Measurements from ENCODE around the gene MPZ.
A peak's percentile ranks its signal among the peaks of the same experiment; 100 is the strongest.
"Not testable (repeated sequence)": the region's sequence is repeated elsewhere in the genome, so short reads cannot be mapped to it uniquely, and the experiment has no call there.

MPZ gene

GRCh38 chr1:161298116-161298515 is 11.7 kb downstream of the MPZ start:
- no peak for DNase-seq

GRCh38 chr1:161297415-161297814 is 12.4 kb downstream of the MPZ start:
- no peak for DNase-seq

GRCh38 chr1:161290779-161291178 is 19.0 kb downstream of the MPZ start:
- DNase-seq, result no peak

- DNase-seq, result no peak
These were observed 22.2 kb downstream of the MPZ start for GRCh38 chr1:161287482-161288054.

- DNase-seq, result no peak
These were observed 24.2 kb downstream of the MPZ start for GRCh38 chr1:161285521-161285920.

- DNase-seq, result no peak
These were observed 24.7 kb downstream of the MPZ start for GRCh38 chr1:161285113-161285512.

GRCh38 chr1:161282991-161283390 is 26.8 kb downstream of the MPZ start:
- no peak for DNase-seq

- DNase-seq, result no peak
These were observed 34.9 kb downstream of the MPZ start for GRCh38 chr1:161274874-161275273.

GRCh38 chr1:161273402-161273801 is 36.4 kb downstream of the MPZ start:
- DNase-seq, result no peak

- peak; percentile 51 for DNase-seq
These were observed 42.4 kb downstream of the MPZ start for GRCh38 chr1:161267321-161267720.

GRCh38 chr1:161266836-161267235 is 42.9 kb downstream of the MPZ start:
- no peak for DNase-seq

GRCh38 chr1:161266202-161266601 is 43.6 kb downstream of the MPZ start:
- DNase-seq, result no peak

GRCh38 chr1:161265305-161265704 is 44.5 kb downstream of the MPZ start:
- no peak for DNase-seq

- DNase-seq, result no peak
These were observed 48.2 kb downstream of the MPZ start for GRCh38 chr1:161261261-161262235.

- DNase-seq, result no peak
These were observed 49.1 kb downstream of the MPZ start for GRCh38 chr1:161260376-161261260.

GRCh38 chr1:161259765-161260164 is 50.0 kb downstream of the MPZ start:
- no peak for DNase-seq

GRCh38 chr1:161259345-161259702 is 50.4 kb downstream of the MPZ start:
- DNase-seq, result no peak

- no peak for DNase-seq
These were observed 51.1 kb downstream of the MPZ start, which contains the start of gene PCP4L1 for GRCh38 chr1:161258439-161259344. PCP4L1 (plus strand) TSS chr1:161258745; CDS start chr1:161258975, 230 bp downstream.

GRCh38 chr1:161257109-161257508 is 52.7 kb downstream of the MPZ start:
- DNase-seq, result not testable (repeated sequence)

- DNase-seq, result not testable (repeated sequence)
These were observed 53.7 kb downstream of the MPZ start for GRCh38 chr1:161255955-161256520.

GRCh38 chr1:161255302-161255701 is 54.5 kb downstream of the MPZ start:
- DNase-seq, result not testable (repeated sequence)
